Measurements from ENCODE around the gene OGT.
"Not testable (repeated sequence)": the region's sequence is repeated elsewhere in the genome, so short reads cannot be mapped to it uniquely, and the experiment has no call there.

The OGT gene

DNA sequence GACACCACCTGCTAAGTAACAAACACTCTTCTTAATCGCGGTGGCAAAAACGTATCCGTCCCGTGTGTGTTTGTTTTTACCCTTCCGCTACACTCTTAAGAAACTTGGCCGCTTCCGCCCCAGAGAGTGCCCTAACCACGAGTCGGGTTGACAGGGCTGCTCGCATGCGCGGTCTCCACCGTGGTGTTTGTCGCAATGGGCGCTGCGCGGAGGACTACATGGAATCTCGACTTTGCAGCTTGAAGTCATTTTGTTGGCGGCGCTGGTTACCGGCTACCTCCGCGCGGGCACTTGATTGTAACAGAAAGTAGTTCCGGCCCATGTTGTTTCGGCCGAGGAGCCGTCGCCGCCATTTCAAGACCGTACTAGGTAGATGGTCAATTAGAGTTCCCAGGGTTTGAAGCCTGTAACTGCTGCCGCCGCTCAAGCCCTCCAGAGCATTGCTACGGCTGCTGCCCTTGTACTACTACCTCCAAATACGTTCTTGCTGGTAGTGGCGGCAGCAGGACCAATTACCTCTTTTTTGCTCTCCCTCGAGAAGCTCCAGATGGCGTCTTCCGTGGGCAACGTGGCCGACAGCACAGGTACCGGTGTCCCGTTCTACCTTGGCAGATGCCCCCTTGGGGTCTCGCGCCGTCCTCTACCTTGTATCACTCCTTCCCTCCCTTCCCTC, at the start of gene OGT:
Gene OGT (plus strand): TSS at position 352 of the 673 bp plus-strand sequence. CDS start 196 bp downstream, at position 548.
- DNase-seq: peak; percentile 98

DNA sequence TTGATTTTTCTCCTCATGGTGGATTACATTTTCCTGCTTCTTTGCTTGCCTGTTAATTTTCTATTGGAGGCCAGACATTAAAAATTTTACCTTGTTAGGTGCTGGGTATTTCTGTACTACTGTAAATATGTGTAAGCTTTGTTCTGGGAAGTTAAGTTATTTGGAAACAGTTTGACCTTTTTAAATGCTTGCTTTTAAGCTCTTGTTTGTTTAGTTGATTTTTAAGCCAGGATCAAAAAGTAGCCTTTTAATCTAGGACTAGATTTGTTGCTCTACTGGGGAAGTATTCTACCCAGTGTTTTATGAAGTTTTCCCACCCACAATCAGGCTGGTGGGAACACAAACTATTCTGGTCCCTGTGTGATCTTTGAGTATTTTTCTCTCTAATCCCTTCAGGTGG, 45.1 kb upstream of the OGT start:
- no peak for DNase-seq

DNA sequence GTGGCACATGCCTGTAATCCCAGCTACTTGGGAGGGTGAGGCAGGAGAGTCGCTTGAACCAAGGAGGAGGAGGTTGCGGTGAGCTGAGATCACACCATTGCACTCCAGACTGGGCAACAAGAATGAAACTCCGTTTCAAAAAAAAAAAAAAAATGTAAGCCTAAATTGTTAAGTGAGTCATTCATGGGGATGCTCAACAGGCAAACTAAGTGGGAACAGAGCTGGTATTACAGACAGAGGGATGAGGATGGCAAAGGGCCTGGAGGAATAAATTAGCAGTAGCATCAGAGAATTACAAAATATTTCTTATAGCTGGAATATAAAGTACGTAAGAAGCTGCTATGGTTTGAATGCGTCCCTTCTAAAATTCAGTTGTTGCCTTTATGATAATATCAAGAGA, 43.4 kb upstream of the OGT start:
- peak; percentile 6 for DNase-seq

DNA sequence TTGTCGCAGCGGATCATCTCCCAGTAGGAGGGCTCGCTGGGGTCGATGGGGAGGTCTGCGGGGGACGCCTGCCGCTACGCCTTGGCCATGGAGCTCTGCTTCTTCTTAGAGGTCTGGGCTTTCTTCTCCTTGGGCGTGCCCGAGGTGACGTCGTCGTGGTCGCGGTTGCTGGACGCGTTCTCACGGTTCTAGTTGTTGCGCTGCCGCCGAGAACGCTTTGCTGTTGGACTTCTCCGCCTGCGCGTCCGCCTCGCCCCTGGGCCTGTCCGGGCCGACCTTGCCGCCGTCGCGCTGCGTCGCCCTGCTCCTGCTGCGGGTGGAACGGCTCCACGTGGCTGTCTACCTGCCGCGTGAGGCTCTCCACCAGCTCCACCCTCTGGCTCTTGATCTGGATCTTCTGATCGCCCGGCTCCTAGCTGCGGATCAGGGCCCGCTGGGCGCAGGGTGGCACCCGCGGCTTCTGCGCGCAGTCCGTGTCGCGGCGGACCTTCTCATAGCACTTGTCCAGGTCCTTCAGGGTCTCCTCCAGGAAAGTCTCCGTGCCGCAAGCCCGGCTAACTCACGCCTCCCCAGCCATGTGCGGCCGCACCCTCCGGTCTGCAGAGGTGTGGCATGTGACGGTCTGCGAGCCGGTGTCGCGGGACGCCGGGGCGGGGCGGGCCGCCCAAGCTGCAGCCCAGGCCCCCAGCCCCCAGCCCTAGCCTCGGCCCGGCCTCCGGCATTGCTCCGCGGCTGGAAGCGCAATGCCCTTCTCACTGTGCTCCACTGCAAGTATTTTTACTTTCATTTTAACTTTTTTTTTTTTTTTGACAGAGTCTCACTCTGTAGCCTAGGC, 40.5 kb upstream of the OGT start:
- peak; percentile 38 for DNase-seq

DNA sequence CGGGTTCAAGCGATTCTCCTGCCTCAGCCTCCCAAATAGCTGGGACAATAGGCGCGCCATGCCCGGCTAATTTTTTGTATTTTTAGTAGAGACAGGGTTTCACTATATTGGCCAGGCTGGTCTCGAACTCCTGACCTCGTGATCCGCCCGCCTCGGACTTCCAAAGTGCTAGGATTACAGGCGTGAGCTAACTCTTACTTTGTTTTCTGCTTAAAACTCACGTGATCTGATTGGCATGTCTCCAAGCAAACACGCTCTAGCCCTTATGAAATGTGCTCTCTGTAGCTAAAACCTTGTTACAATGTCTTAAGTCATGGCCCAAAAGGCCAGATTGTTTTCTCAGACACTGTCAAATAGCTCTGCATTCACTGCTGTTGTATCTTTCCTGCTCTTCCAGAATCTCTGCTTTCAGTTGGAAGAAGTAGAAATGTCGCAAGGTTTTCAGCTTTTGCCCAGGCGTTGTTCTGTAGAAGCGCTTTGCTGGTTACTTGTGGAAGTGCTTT, 39.7 kb upstream of the OGT start:
- peak; percentile 1 for DNase-seq

DNA sequence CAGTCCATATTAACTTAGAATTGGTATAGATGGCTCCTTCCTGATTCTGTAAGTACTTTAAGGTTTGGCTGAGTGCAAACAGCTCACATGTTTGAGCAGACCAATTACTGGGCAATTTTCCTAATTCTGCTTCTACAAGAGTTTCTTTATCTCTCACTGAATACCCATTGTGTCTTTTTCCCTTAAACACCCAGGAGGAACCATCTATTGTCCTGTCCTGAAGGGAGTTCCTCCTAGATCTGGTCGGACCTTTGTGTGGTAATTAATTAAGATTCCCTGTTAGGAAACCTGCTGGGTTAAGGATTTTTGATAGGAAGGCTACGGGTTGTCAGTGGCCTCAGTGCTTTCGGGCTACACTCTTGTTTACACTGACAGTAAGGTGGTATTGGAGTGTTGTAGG, 36.9 kb upstream of the OGT start:
- DNase-seq: not testable (repeated sequence)

DNA sequence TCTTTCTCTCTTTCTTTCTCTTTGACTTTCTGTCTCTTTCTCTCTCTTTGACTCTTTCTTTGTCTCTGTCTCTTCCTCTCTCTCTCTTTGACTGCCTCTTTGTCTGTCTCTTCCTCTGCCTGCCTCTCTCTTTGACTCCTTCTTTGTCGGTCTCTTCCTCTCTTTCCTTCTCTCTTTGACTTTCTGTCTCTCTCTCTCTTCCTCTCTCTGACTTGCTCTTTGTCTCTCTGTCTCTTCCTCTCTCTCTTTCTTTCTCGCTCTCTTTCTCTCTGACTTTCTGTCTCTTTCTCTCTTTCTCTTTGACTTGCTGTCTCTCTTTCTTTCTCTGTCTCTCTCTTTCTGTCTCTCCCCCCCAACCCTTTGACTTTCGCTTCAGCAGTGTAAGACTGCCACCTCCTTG, 36.4 kb upstream of the OGT start:
- no peak for DNase-seq

DNA sequence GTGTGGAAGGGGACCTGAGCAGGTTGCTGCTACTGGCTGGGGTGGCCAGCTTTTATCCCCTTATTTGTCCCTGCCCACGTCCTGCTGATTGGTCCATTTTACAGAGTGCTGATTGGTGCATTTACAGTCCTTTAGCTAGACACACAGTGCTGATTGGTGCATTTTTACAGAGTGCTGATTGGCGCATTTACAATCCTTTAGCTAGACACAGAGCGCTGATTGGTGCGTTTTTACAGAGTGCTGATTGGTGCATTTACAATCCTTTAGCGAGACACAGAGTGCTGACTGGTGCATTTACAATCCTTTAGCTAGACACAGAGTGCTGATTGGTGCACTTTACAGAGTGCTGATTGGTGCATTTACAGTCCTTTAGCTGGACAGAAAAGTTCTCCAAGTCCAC, 30.8 kb upstream of the OGT start:
- not testable (repeated sequence) for DNase-seq

DNA sequence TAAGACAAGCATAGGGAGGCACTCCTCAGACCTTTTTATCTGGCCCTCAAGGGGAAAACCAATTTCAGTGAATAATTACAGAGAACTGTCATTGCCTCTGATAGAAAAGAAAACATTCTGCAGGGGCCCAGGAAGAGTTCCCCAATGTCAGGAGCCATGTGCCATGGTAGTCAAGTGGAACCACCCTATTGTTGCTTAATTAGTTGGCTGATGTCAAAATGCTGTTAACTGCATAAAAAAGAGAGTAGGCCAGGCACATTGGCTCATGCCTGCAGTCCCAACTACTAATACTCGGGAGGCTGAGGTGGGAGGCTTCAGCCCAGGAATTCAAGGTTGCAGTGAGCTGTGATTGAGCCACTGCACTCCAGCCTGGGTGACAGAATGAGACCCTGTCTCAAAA, 28.6 kb upstream of the OGT start:
- DNase-seq: no peak

DNA sequence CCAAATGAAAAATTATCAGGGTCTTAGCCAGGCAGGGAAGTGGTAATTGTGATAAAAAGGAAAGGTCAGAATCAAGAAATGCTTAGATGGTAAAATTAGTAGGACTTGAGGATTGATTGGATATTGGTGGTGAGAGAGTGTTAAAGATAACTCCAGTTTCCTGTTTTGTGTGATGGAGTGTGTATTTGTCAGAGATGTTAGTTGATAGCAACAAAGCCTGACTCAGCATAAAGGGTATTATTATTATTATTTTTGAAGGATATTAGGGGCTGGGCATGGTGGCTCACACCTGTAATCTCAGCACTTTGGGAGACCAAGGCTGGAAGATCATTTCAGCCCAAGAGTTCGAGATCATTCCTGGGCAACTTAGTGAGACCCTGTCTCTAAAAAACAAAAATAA, 23.6 kb upstream of the OGT start:
- DNase-seq: no peak

DNA sequence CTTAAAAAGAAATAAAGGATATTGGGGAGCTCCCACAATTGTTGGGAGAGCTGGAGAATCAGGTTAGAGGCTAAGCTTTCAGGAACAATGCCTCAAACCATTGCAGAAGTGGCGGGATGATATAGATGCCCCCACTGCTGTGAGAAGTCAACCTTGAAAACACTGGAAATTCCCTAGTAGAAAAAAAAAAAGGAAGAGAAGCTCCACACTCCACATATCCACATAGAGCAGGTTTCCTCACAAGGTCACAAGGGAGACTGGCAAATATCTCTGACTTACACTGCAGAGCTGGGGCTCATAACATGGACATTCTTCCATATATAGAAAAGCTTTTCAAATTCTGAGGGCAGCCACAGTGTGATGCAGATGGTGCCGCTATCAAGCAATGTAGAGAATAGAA, 22.7 kb upstream of the OGT start:
- DNase-seq: no peak

DNA sequence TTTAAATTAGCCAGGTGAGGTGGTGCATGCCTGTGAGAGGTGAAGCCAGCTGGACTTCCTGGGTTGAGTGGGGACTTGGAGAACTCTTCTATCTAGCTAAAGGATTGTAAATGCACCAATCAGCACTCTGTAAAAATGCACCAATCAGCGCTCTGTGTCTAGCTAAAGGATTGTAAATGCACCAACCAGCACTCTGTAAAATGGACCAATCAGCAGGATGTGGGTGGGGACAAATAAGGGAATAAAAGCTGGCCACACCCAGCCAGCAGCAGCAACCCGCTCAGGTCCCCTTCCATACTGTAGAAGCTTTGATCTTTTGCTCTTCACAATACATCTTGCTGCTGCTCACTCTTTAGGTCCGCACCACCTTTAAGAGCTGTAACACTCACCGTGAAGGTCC, 19.2 kb upstream of the OGT start:
- DNase-seq: not testable (repeated sequence)

DNA sequence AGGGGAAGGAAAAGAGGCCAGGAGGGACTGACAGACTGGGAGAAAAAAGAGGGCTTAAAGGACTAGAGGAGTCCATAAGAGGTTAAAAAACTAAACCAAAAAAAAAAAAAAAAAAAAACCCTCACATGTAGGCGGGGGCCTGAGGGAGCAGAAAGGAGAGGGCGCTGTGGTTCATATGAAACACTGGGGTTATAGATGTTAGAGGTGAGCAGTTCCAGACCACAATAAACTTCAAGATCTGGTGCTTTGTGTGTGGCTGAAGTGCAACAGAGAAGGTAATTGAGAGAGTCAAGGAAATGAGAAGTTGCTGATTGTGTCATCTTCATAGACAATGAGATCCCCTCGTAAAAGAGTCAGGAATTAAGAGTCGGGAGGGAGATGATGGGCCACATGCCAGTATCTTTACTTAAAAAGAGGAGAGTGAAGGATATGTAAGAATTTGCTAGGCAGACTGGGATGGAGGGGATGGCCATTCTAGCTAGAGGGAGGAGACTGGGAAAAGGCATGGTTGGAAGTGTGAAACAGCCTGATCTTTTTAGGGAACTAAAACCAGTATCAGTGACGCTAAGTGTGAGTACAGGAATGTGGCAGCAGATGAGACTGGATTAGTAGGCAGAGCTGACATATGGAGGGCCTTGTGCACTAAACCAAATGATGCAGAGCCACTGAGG, 18.4 kb upstream of the OGT start:
- DNase-seq: no peak

DNA sequence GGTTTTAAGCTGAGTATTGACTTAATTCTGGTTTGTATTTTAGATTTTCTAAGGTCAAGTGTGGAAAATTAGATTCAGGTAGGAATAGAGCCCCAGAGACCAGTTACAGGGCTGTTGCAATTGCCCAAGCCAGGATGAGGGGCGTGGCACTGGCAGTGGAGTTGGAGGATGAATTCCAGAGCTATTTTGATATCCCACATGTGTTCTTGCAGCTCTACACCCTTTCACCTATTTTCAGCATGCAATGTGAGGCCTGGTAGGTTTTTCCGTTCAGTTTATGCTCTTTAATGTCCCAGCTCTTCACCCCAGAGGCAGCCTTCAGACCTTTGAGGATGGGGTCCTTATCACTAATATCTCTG, 17.9 kb upstream of the OGT start:
- peak; percentile 15 for DNase-seq

DNA sequence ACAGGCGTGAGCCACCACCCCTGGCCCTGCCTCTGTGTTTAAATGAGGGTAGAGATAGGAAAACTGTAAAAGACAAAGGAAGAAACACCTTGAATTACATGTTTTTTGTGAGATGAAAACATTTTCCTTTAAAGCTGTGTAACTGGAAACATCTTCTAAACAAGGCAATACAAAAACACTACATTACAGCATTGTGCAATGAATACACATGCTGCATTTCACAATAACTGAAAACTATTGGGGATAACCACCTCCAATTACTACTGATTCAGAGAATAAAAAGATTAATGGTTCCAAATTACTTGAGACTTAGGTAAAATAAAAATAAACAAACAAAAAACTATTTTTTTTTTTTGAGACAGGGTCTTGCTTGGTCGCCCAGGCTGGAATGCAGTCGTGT, 7.6 kb upstream of the OGT start:
- no peak for DNase-seq

DNA sequence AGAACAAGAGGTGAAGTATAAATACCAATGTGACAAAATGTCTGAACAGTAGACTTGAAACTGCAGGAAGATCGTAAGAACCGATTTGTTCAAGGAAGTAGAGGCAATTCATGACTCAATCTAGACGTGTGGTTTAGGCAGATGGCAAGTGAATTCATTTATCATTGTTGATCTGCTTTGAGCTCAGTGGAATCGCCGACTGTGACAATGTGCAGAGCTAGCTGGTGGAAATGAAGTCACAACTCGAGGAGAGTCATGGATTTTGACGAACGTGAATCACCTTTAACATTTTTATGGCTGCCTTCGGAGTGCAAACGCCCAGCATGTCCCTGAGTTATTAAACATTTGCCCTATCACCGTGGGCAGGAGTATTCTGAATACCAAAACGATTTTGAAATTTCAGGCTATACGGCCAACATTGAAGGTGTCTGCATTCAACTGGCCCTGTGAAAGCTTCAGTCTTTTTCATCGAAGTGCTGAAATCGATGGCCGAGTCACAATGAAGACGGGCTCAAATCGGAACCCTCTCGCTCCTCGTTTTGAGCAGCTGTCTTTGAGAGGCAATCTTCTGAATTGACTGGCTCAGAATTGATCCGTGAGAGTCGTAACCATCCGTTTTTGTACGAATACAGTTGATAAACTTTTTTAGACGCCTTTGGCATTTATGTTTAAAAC, 689 bp upstream of the OGT start:
- peak; percentile 72 for DNase-seq

DNA sequence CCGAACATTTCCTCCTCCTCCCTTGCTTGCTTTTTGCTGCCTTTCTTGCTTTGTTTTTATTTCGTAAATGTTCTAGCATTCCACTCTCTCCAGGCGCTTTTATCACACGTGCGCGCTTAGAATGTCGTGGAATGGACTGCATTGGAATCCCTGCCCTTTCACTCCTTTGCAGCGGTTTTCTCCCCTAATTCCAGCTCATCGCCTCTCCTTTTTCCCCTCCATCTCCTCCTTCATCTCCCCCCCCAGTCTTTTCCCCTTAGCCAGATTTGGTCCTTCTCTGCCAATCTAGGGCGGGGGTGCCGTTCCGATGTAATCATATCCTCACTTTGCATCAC, 579 bp downstream of the OGT start:
- peak; percentile 35 for DNase-seq

DNA sequence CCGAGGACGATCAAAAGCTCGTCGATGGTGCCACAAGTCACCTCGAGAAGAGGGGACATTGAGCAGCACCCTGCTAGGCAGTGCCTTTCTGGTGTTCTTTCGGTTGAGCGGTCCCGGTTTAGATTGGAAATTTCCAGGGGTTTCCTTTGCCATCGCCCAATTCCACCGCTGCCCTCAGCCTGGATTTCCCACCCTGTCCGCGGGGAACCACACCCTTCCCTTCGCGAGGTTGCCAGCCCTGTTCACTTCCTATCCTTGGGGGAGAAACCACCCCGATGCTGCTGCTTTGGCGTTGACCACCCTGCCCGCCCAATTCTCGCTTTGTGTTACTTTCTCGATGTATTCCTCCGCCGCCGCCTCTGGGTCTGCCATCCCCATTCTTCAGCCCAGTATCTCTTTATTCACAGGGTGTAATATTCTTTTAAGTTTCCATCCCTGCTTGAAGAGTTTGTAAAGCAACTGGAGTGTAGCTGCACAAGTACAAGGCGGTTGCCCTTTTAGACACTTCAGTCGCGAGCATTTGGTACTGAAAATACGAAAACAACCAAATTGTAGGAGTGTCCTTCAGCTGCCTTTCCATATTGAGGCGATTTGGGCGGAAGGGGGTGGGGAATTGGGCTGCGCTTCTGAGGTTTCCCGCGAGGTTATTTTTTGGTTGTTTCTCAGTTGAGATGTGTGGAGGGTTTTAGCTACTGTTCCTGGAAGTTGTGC, 1.1 kb downstream of the OGT start:
- peak; percentile 71 for DNase-seq

DNA sequence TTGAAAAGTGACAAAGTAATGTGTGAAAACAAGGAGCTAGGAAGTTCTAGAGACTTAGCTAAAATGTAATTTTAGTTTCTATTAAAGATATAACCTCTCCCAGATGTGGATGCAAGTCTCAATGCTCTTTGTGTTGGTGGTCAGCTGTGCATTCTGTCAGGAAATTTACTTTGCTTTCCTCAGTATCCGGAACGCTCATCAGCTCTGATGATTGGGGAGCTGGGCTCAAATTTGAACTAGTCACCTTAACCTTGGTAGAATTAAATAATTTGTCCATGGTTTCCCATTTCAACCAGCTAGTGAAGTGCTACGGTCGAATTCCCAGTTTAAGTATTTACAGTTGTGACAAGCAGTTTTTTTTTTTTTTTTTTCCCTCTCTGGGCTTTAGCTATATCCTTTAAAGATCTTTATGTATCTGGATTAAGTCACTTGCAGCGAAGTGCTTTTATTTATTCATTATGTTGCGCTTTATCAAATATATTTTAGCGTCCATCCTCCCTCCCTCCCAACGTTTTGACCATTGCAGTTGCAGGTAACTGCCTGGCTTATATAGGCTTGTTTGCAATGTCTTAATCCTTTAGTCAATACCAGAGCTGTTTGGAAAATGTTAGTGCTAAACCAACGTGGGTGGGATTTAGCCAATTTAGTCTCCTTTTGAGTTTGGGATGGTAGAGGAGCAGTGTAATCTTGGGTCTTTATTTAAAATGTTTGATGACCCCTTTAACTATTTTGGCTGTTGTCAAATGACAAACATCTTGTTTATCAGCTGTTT, 2.1 kb downstream of the OGT start:
- no peak for DNase-seq

DNA sequence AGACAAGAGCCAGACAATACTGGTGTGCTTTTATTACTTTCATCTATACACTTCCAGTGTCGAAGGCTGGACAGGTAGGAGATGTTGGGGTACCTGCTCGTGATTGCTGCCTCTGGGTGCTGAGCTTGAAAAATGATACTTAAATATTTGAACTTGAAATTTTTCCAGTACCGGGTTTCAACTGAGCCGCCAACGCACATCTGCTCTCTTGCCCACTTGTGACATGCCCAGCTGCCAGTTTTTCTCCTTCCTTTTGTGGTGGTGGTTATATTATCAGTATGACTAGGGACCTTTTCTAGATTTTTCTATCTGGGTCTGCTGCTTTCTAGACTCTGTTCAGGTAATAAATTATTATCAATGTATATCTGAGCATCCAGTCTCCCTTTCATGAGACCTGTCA, 3.4 kb downstream of the OGT start:
- DNase-seq: no peak

DNA sequence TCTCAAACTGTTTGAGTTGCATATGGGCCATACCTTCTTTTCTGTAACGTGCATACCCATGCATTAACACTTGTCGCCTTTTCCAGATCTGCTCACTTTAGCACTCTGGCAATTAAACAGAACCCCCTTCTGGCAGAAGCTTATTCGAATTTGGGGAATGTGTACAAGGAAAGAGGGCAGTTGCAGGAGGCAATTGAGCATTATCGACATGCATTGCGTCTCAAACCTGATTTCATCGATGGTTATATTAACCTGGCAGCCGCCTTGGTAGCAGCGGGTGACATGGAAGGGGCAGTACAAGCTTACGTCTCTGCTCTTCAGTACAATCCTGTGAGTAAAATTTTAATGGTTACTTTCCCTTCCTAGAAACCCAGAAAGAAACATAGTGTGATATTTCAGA, 4.8 kb downstream of the OGT start:
- DNase-seq: no peak

DNA sequence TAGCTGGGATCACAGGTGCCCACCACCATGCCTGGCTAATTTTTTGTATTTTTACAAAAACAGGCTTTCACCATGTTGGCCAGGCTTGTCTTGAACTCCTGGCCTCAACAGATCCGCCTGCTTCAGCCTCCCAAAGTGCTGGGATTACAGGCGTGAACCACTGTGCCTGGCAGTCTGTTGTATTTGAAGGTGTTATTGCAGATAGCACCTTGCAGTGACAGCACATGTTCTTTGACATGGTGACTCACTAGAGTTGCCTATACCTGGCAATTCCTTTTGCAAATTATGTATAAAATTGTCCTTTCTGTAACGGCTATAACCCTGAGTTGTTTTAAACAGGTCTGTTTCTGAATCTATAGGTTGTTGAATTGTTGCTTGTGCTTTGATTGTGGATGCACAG, 7.9 kb downstream of the OGT start:
- no peak for DNase-seq

Data from fibroblast of skin of right biceps (primary cell).